Activated naive CD8-positive, alpha-beta T cell treated with anti-CD3 and anti-CD28 coated beads, Interleukin-2, amount 10 ng/mL, durations not matched to agents 7 days and 5 days (primary cell): ENCODE results near the gene ADCY3. TPM values are rescaled to one million over a fixed set of nuclear protein-coding genes. Genes with fewer than 3 reads are reported as not detected.

ENCODE experiments used
- ATAC-seq: fragments of 150-1000 bp; cut with Tn5 transposase; one replicate; pipeline ENCODE4 v1.10.0; 2021; ENCODE audit warnings: low read depth, moderate library complexity
- POLR2A ChIA-PET: fragments of 350-600 bp; sonication (Branson Sonifier 250); formaldehyde crosslinking; loops from one replicate; lab custom pipeline; 2021; ENCODE audit warnings: antibody characterized with exemption; lab: Charles Lee
- DNase-seq: peaks from one replicate; pipeline ENCODE4 v3.0.0; 2021
- H3K27ac Mint-ChIP-seq: one replicate; pipeline ENCODE4 v1.8.0; 2022; ENCODE audit warnings: mild to moderate bottlenecking, mixed read lengths
- H3K27me3 Mint-ChIP-seq: one replicate; pipeline ENCODE4 v1.8.0; 2022; ENCODE audit warnings: mild to moderate bottlenecking, moderate library complexity, mixed read lengths
- H3K36me3 Mint-ChIP-seq: one replicate; pipeline ENCODE4 v1.8.0; 2021; ENCODE audit warnings: mild to moderate bottlenecking, mixed read lengths
- H3K4me1 Mint-ChIP-seq: one replicate; pipeline ENCODE4 v1.8.0; 2021; ENCODE audit warnings: mixed read lengths
- H3K4me3 Mint-ChIP-seq: one replicate; pipeline ENCODE4 v1.8.0; 2022; ENCODE audit warnings: mild to moderate bottlenecking, moderate library complexity, mixed read lengths
- H3K9me3 Mint-ChIP-seq: one replicate; pipeline ENCODE4 v1.8.0; 2021; ENCODE audit warnings: mixed read lengths
- total RNA-seq, 2 experiments: library from RNA; stranded (reverse); gene quantifications; one replicate each; pipeline ENCODE4 v1.2.3, GENCODE V29; 2021

Gene ADCY3
- total RNA-seq, 2 experiments from 2014 or later: 29.5 to 32.5 TPM

DNA sequence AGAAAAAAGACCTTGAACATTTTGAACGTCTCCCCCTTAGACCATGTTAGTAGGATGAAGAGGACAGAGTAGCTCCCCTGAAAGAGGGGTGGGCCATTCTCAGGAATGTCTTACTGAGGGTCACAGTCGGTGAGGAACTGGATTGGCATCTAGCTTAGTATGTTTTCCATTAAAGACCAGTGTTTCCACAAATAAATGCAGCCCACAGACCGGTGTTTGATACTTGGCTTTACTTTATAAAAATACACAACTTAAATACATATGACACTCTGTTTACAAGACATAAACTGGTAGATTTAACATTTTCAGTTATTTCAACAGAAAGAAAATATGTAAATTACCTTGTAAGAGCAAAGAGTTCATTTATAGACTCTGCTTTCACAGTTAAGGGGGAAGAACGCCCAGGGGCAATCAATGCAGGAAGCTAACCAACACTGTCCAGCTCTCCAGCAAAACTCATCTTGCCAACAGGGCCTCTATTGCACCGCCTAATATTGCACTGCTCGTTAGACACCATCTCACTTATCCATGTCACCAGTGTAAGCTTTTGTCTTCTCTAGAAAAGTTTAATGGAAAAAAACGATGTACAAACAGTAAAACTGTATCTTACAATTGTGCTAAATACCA is 23.5 kb upstream of the ADCY3 start:
- no peak overlapping the region for H3K4me3 Mint-ChIP-seq
- peaks cover 11% of the 10 kb centered on the region for H3K36me3 Mint-ChIP-seq
- POLR2A ChIA-PET: interaction anchor here (0.6 to 0.7 kb wide), 2 partner anchors 17 to 27 kb away, joined by 4 to 7 read pairs; no protein-coding TSS in a partner anchor
- no peak overlapping the region for H3K27ac Mint-ChIP-seq
- no peaks in the 10 kb centered on the region for H3K9me3 Mint-ChIP-seq
- no peaks in the 10 kb centered on the region for H3K4me1 Mint-ChIP-seq
- H3K27me3 Mint-ChIP-seq: peaks cover 2% of the 10 kb centered on the region
- ATAC-seq (no peak), DNase-seq (no peak)

- H3K36me3 Mint-ChIP-seq: no peaks in the 10 kb centered on the region
- no peak overlapping the region for H3K27ac Mint-ChIP-seq
- ATAC-seq: no peak
- peaks cover 2% of the 10 kb centered on the region for H3K27me3 Mint-ChIP-seq
- no peak for DNase-seq
- H3K4me3 Mint-ChIP-seq: no peak overlapping the region
- H3K4me1 Mint-ChIP-seq: no peaks in the 10 kb centered on the region
- H3K9me3 Mint-ChIP-seq: no peaks in the 10 kb centered on the region
- POLR2A ChIA-PET: no interaction called here
These were observed 19.3 kb upstream of the ADCY3 start for GRCh38 chr2:24939353-24939752.

- no peak for ATAC-seq
- Mint-ChIP-seq H3K4me3 (no peak overlapping the region), H3K27me3 (peaks cover 2% of the 10 kb centered on the region), H3K27ac (no peak overlapping the region), H3K9me3 (no peaks in the 10 kb centered on the region), H3K36me3 (no peaks in the 10 kb centered on the region), H3K4me1 (no peaks in the 10 kb centered on the region)
- no peak for DNase-seq
- POLR2A ChIA-PET: no interaction called here
These were observed 17.2 kb upstream of the ADCY3 start for GRCh38 chr2:24937236-24937635.

DNA sequence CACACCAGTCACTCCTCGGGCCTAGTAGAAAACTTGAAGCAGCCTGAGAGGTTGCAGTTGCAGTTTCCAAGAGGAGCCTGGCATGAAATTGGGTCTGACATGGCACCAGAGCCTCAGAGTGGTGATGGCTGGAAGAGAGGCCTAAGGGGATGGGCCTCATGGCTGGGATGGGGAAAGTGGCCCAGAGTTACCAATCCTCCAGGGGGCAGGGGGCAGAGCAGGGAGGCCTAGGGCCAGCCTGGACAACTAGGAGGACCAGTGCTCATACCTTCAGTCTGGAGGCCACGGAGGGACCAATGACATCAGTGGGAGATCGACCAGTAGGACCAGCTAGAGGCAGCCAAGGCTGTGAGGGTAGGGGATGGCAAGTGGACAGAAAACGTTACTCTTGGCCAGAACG is 15.1 kb upstream of the ADCY3 start:
- DNase-seq (no peak), ATAC-seq (no peak)
- Mint-ChIP-seq H3K36me3 (no peaks in the 10 kb centered on the region), H3K4me3 (no peak overlapping the region), H3K27me3 (peaks cover 2% of the 10 kb centered on the region), H3K4me1 (peaks cover 8% of the 10 kb centered on the region), H3K9me3 (no peaks in the 10 kb centered on the region), H3K27ac (no peak overlapping the region)
- POLR2A ChIA-PET: no interaction called here

DNA sequence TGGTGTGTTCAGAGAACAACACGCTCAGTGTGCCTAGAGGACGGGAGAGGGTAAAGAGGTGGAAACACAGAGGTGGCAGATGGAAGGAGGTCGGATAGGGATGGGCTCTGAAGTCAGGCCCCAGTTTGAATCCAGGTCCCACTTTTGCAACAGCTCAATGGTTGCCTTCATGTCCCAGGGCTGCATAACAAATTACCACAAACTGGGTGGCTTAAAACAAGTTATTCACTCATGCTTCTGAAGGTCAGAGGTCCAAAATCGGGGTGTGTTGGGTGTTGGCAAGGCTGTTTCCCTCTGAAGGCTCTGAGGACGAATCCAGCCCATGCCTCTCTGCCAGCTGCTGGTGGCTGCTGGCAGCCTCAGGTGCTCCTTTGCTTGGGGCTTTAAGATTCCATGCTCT is 12.7 kb upstream of the ADCY3 start:
- no peak for DNase-seq
- ATAC-seq: no peak
- Mint-ChIP-seq H3K9me3 (no peaks in the 10 kb centered on the region), H3K27me3 (no peaks in the 10 kb centered on the region), H3K27ac (no peak overlapping the region), H3K36me3 (no peaks in the 10 kb centered on the region), H3K4me1 (peaks cover 8% of the 10 kb centered on the region), H3K4me3 (no peak overlapping the region)
- POLR2A ChIA-PET: no interaction called here

DNA sequence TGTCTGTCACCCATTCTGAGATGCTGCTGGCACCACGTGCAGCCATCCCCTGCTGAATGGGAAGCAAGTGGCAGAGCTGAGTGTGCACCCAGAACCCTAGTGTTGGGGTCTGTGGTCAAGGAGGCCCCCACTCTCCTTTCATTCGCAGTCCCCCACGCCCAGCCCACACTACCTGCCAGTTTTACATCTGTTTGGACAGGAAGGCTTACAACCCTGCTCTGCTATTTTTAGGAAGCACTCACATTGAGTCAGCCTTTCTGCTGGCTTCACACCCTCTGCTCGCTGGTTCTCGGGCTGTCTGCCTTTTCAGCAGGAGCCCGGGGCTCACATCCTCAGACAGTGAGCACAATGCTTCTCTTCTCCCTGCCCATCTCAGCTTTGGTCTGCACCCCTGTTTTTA is 10.7 kb upstream of the ADCY3 start:
- Mint-ChIP-seq H3K4me3 (no peak overlapping the region), H3K27ac (no peak overlapping the region), H3K4me1 (peaks cover 12% of the 10 kb centered on the region), H3K27me3 (no peaks in the 10 kb centered on the region), H3K9me3 (no peaks in the 10 kb centered on the region), H3K36me3 (no peaks in the 10 kb centered on the region)
- POLR2A ChIA-PET: no interaction called here
- DNase-seq: no peak
- ATAC-seq: peak; percentile 56

DNA sequence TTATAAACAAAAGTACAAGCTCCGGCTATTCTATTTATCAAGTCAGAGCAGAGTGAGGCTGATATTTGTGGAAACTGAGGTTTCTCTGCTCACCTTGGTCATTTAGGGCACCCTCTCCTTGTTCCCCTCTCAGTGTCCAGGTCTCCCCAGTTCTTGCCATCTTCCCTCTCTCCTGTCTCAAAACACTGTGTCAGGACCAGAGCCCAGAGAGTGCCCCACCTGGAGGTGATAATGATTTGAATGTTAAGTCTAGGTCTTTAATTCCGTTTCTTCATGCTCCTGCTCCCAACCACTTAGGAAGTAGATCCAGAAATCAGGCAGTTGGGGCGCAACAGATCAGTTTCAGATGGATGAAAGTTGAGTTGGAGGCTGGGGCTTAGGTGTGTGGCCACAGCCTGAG is 9.2 kb upstream of the ADCY3 start:
- ATAC-seq (no peak), DNase-seq (no peak)
- H3K4me1 Mint-ChIP-seq: peaks cover 12% of the 10 kb centered on the region
- no peak overlapping the region for H3K4me3 Mint-ChIP-seq
- H3K36me3 Mint-ChIP-seq: no peaks in the 10 kb centered on the region
- no peaks in the 10 kb centered on the region for H3K9me3 Mint-ChIP-seq
- POLR2A ChIA-PET: no interaction called here
- H3K27ac Mint-ChIP-seq: no peak overlapping the region
- H3K27me3 Mint-ChIP-seq: no peaks in the 10 kb centered on the region

DNA sequence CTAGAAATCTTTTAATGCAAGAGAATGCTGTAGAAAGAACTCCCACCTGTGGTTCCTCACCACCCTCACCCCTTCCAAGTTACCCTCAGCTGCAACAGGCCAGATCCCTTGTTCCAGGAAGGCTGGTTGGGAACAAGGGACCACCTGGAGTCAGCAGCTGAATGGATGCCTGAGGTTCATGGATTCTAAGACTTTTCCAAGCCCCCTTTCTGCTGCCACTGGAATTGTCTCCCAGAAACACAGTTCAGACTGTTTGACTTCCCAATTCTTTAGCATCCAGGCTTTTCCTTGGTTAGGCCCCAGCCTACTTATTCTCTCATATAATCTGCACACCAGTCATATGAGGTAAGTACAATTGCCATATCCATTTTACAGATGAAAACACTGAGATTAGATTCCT is 8.0 kb upstream of the ADCY3 start:
- no peaks in the 10 kb centered on the region for H3K36me3 Mint-ChIP-seq

GRCh38 chr2:24926602-24927252 is 6.7 kb upstream of the ADCY3 start:
- peaks cover 12% of the 10 kb centered on the region for H3K4me1 Mint-ChIP-seq
- H3K27ac Mint-ChIP-seq: peak overlapping the region; percentile 57
- POLR2A ChIA-PET: interaction anchor here (0.6 kb wide), 1 partner anchor 17 kb away, joined by 4 read pairs; no protein-coding TSS in a partner anchor
- peak; percentile 49 for ATAC-seq
- no peaks in the 10 kb centered on the region for H3K36me3 Mint-ChIP-seq
- peak; percentile 51 for DNase-seq
- no peaks in the 10 kb centered on the region for H3K9me3 Mint-ChIP-seq
- no peaks in the 10 kb centered on the region for H3K27me3 Mint-ChIP-seq
- H3K4me3 Mint-ChIP-seq: peak overlapping the region; percentile 61

More for the DNA sequence above, 8.0 kb upstream of the ADCY3 start:
- no peak for ATAC-seq
- H3K27ac Mint-ChIP-seq: no peak overlapping the region
- peaks cover 12% of the 10 kb centered on the region for H3K4me1 Mint-ChIP-seq
- H3K9me3 Mint-ChIP-seq: no peaks in the 10 kb centered on the region
- no peak overlapping the region for H3K4me3 Mint-ChIP-seq
- H3K27me3 Mint-ChIP-seq: no peaks in the 10 kb centered on the region
- no peak for DNase-seq
- POLR2A ChIA-PET: no interaction called here

GRCh38 chr2:24926220-24926601 is 6.2 kb upstream of the ADCY3 start:
- Mint-ChIP-seq H3K27ac (no peak overlapping the region), H3K9me3 (no peaks in the 10 kb centered on the region), H3K4me1 (peaks cover 10% of the 10 kb centered on the region), H3K36me3 (no peaks in the 10 kb centered on the region), H3K4me3 (peak overlapping the region; percentile 61), H3K27me3 (no peaks in the 10 kb centered on the region)
- DNase-seq (no peak), ATAC-seq (no peak)
- POLR2A ChIA-PET: interaction anchor here (0.6 kb wide), 1 partner anchor 17 kb away, joined by 4 read pairs; no protein-coding TSS in a partner anchor

DNA sequence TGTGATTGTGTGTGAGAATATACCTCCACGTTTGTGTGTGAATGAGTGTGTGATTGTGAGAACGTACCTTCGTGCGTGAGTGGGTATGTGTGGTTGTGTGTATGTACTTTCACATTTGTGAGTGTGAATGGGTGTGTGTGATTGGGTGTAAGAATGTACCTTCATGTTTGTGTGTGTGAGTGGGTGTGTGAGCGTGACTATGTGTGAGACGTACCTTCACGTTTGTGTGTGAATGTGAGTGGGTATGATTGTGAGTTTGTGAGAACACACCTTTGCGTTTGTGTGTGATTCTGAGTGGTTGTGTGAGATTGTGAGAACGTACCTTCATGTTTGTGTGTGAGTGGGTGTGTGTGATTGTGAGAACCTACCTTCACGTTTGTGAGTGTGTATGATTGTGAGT is 5.8 kb upstream of the ADCY3 start:
- POLR2A ChIA-PET: interaction anchor here (0.6 kb wide), 1 partner anchor 18 kb away, joined by 4 read pairs; no protein-coding TSS in a partner anchor
- DNase-seq: no peak
- Mint-ChIP-seq H3K4me3 (no peak overlapping the region), H3K4me1 (peaks cover 10% of the 10 kb centered on the region), H3K27ac (no peak overlapping the region), H3K27me3 (peaks cover 1% of the 10 kb centered on the region), H3K9me3 (no peaks in the 10 kb centered on the region), H3K36me3 (no peaks in the 10 kb centered on the region)
- no peak for ATAC-seq

DNA sequence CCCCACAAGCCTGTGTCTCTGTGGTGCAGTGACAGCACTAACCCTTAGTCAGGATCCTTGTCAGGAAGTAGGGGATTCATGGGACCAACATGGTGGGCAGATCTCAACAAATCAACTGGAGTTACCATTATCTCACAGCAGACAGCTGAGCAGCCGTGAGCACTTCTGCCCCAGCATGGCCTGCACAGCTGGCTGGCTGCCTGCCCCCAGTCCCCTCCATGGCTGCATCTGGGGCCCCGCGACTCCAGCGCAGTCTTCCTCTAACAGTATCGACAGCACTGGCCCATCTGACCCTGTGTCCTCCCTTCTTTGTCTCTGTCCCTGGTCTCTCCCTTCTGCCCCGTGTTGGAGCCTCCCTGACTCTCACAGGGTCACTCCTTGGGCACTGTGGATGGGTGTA is 4.7 kb upstream of the ADCY3 start:
- no peak for DNase-seq
- no peaks in the 10 kb centered on the region for H3K36me3 Mint-ChIP-seq
- no peak for ATAC-seq
- H3K27ac Mint-ChIP-seq: no peak overlapping the region
- no peak overlapping the region for H3K4me3 Mint-ChIP-seq
- no peaks in the 10 kb centered on the region for H3K9me3 Mint-ChIP-seq
- peaks cover 3% of the 10 kb centered on the region for H3K27me3 Mint-ChIP-seq
- POLR2A ChIA-PET: no interaction called here
- H3K4me1 Mint-ChIP-seq: peaks cover 9% of the 10 kb centered on the region

- H3K4me3 Mint-ChIP-seq: no peak overlapping the region
- no peak overlapping the region for H3K27ac Mint-ChIP-seq
- ATAC-seq: no peak
- peaks cover 3% of the 10 kb centered on the region for H3K27me3 Mint-ChIP-seq
- peaks cover 10% of the 10 kb centered on the region for H3K4me1 Mint-ChIP-seq
- DNase-seq: no peak
- no peaks in the 10 kb centered on the region for H3K9me3 Mint-ChIP-seq
- no peaks in the 10 kb centered on the region for H3K36me3 Mint-ChIP-seq
- POLR2A ChIA-PET: no interaction called here
These were observed 4.2 kb upstream of the ADCY3 start for GRCh38 chr2:24924266-24924665.

DNA sequence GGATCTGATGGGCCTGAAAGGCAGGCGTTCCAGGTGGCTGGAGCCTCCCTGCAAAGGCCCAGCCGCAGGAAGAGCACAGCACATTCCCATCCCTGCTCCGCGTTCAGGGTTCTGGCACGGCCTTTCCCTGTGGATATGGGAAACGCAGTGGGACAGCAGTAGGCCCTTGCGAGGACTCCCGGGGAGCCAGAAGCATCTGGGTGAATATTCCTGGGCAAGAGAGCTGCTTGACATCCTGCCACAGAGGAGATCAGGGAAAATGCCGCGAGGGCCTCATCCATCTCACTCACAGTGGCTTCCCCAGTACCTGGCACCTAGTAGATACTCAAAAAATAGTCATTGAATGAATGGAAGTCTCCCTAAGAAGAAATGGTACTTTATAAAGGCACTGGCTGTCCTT is 3.1 kb upstream of the ADCY3 start:
- Mint-ChIP-seq H3K4me3 (no peak overlapping the region), H3K9me3 (no peaks in the 10 kb centered on the region), H3K27ac (no peak overlapping the region), H3K4me1 (peaks cover 18% of the 10 kb centered on the region), H3K27me3 (peaks cover 3% of the 10 kb centered on the region), H3K36me3 (peaks cover 2% of the 10 kb centered on the region)
- DNase-seq (no peak), ATAC-seq (no peak)
- POLR2A ChIA-PET: no interaction called here
